KMS-11 (cell line): Measurements from ENCODE around the gene ARL8B.
"Not testable (repeated sequence)": the region's sequence is repeated elsewhere in the genome, so short reads cannot be mapped to it uniquely, and the experiment has no call there.

Experiments
- H2AFZ ChIP-seq: fragments of 200-600 bp; sonication (generic); 2 replicates; pipeline ENCODE4 v1.6.1; 2016; ENCODE audit warnings: antibody characterized with exemption, mixed run types, low read depth
- H3K27ac ChIP-seq: fragments of 200-600 bp; sonication (generic); 2 replicates; pipeline ENCODE4 v1.6.1; 2016; ENCODE audit warnings: mild to moderate bottlenecking, mixed run types
- H3K27me3 ChIP-seq: fragments of 200-600 bp; sonication (generic); 2 replicates; pipeline ENCODE4 v1.6.1; 2017; ENCODE audit warnings: mild to moderate bottlenecking, low read depth, mixed run types, moderate library complexity; ENCODE audit not compliant: insufficient read depth
- H3K36me3 ChIP-seq: fragments of 200-600 bp; sonication (generic); 2 replicates; pipeline ENCODE4 v1.6.1; 2017; ENCODE audit warnings: mild to moderate bottlenecking, mixed run types; ENCODE audit not compliant: insufficient read depth
- H3K4me1 ChIP-seq: fragments of 200-600 bp; sonication (generic); 2 replicates; pipeline ENCODE4 v1.6.1; 2016; ENCODE audit warnings: mild to moderate bottlenecking, low read depth, mixed run types; ENCODE audit not compliant: poor library complexity, severe bottlenecking
- H3K4me2 ChIP-seq: fragments of 200-600 bp; sonication (generic); 2 replicates; pipeline ENCODE4 v1.7.0; 2016; ENCODE audit warnings: mild to moderate bottlenecking, mixed run types
- H3K4me3 ChIP-seq: fragments of 200-600 bp; sonication (generic); IDR thresholded peaks from 2 replicates; pipeline ENCODE4 v1.6.1; 2017; ENCODE audit warnings: low read depth, low read length, mixed read lengths; ENCODE audit not compliant: insufficient read depth
- H3K79me2 ChIP-seq: fragments of 200-600 bp; sonication (generic); 2 replicates; pipeline ENCODE4 v1.6.1; 2016; ENCODE audit warnings: low read depth, mixed run types; ENCODE audit not compliant: insufficient read depth
- H3K9ac ChIP-seq: fragments of 200-600 bp; sonication (generic); 2 replicates; pipeline ENCODE4 v1.6.1; 2016; ENCODE audit warnings: mild to moderate bottlenecking, mixed run types
- H4K20me1 ChIP-seq: fragments of 200-600 bp; sonication (generic); 2 replicates; pipeline ENCODE4 v1.6.1; 2016; ENCODE audit warnings: mild to moderate bottlenecking, mixed run types; ENCODE audit not compliant: insufficient read depth
- TF ChIP-seq, protein P1 (sequence below): fragments of 200-600 bp; sonication (generic); conservative IDR thresholded peaks from 2 replicates; pipeline ENCODE4 v1.6.1; 2017; ENCODE audit warnings: low read depth, mild to moderate bottlenecking, antibody characterized with exemption, low read length, moderate library complexity, mixed read lengths

Gene ARL8B

DNA sequence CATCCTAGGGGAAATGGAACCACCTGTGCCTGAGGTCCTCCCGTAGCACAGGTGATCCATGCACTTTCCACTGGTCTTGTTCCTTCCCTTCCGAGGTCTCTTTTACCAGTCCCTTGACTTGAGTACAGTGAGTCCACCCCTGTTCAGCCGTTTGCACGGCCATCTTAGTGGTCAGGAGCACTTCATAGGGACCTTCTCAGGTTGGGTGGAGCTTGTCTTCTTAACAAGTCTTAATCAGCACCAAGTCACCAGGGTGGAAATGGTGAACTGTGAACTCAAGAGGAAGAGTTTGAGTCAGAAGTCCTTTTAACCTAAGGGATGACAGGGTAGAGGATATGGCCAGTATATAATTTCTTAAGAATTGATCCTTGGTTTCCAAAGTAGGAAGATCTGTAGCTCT is 21.4 kb downstream of the ARL8B start:
- Histone ChIP-seq H3K4me1 (no peaks in the 10 kb centered on the region), H3K36me3 (no peaks in the 10 kb centered on the region), H3K9ac (no peak overlapping the region), H3K79me2 (peaks cover 9% of the 10 kb centered on the region; the same call in 1 of the 2 replicates), H3K27ac (no peak overlapping the region), H2AFZ (no peak overlapping the region), H3K4me3 (no peak overlapping the region), H4K20me1 (no peaks in the 10 kb centered on the region), H3K27me3 (no peaks in the 10 kb centered on the region), H3K4me2 (no peak overlapping the region)
- TF ChIP-seq, protein P1, sequence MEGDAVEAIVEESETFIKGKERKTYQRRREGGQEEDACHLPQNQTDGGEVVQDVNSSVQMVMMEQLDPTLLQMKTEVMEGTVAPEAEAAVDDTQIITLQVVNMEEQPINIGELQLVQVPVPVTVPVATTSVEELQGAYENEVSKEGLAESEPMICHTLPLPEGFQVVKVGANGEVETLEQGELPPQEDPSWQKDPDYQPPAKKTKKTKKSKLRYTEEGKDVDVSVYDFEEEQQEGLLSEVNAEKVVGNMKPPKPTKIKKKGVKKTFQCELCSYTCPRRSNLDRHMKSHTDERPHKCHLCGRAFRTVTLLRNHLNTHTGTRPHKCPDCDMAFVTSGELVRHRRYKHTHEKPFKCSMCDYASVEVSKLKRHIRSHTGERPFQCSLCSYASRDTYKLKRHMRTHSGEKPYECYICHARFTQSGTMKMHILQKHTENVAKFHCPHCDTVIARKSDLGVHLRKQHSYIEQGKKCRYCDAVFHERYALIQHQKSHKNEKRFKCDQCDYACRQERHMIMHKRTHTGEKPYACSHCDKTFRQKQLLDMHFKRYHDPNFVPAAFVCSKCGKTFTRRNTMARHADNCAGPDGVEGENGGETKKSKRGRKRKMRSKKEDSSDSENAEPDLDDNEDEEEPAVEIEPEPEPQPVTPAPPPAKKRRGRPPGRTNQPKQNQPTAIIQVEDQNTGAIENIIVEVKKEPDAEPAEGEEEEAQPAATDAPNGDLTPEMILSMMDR: no peak

DNA sequence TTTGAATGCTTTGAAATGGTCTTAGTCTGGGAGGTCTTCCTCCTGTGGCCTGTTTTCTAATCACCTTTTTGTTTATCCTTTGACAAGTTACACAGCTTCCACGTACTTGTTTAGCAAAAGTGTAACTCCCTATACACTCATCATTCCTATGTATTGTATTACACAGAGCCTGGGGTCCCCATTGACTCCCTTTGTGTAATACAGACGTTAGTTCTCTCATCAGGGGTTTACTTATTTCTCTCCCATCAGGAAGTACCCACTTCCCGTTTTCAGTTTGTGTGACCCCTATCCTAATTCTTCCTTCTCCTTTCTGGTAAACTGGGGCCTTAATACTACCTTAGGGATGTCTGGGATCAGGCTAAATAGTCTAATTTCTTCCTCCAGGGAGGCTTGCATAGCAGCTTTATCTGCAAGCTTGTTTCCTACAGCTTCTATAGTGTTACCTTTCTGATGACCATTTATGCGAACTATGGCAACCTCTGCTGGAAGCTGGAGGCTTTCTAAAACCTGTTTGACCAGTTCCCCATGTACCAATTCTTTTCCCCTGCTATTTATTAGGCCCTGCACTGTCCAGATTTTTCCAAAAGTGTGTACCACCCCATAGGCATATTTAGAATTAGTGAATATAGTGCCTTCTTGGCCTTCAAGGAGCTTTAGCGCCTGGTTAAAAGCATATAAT is 22.4 kb downstream of the ARL8B start:
- Histone ChIP-seq H3K9ac (no peak overlapping the region), H3K4me1 (no peaks in the 10 kb centered on the region), H4K20me1 (no peaks in the 10 kb centered on the region), H3K4me3 (no peak overlapping the region), H3K27ac (no peak overlapping the region), H3K36me3 (no peaks in the 10 kb centered on the region), H3K27me3 (no peaks in the 10 kb centered on the region), H2AFZ (no peak overlapping the region), H3K4me2 (no peak overlapping the region), H3K79me2 (peaks cover 5% of the 10 kb centered on the region; the same call in 1 of the 2 replicates)
- TF ChIP-seq, protein P1: no peak

- no peak overlapping the region for H3K9ac ChIP-seq
- H3K27ac ChIP-seq: no peak overlapping the region
- no peaks in the 10 kb centered on the region; the same call in 1 of the 2 replicates for H3K79me2 ChIP-seq
- no peaks in the 10 kb centered on the region for H3K27me3 ChIP-seq
- H4K20me1 ChIP-seq: no peaks in the 10 kb centered on the region
- TF ChIP-seq, protein P1: no peak
- no peak overlapping the region for H2AFZ ChIP-seq
- H3K36me3 ChIP-seq: no peaks in the 10 kb centered on the region
- no peaks in the 10 kb centered on the region for H3K4me1 ChIP-seq
- H3K4me3 ChIP-seq: no peak overlapping the region
- no peak overlapping the region for H3K4me2 ChIP-seq
Measured at GRCh38 chr3:5145120-5145519, 23.0 kb downstream of the ARL8B start.

GRCh38 chr3:5147152-5147551 is 25.1 kb downstream of the ARL8B start:
- H3K27me3 ChIP-seq, H2AFZ ChIP-seq, H3K4me2 ChIP-seq, H3K36me3 ChIP-seq, H3K79me2 ChIP-seq, H3K4me1 ChIP-seq, H3K9ac ChIP-seq, H4K20me1 ChIP-seq, H3K4me3 ChIP-seq, H3K27ac ChIP-seq: not testable (repeated sequence)

- Histone ChIP-seq H3K4me3 (no peak overlapping the region), H3K9ac (no peak overlapping the region), H3K36me3 (no peaks in the 10 kb centered on the region), H3K27me3 (no peaks in the 10 kb centered on the region), H3K79me2 (peaks cover 13% of the 10 kb centered on the region; the same call in 1 of the 2 replicates), H2AFZ (no peak overlapping the region), H3K4me2 (no peak overlapping the region), H3K27ac (no peak overlapping the region), H3K4me1 (no peaks in the 10 kb centered on the region), H4K20me1 (no peaks in the 10 kb centered on the region)
- TF ChIP-seq, protein P1: no peak
Measured at GRCh38 chr3:5149306-5149880, 27.3 kb downstream of the ARL8B start.
